ENCODE measurements around the gene DENR.
"Not testable (repeated sequence)": the region's sequence is repeated elsewhere in the genome, so short reads cannot be mapped to it uniquely, and the experiment has no call there.

Gene DENR

GRCh38 chr12:122752464-122753318 lies at the start of gene DENR:
Gene DENR, plus strand, starts transcription at chr12:122752824. Its CDS starts 878 bp downstream, at chr12:122753702.
- DNase-seq (ENCODE audit: low spot score), result peak; percentile 94
- TF ChIP-seq CTCF (IDR thresholded peaks at IDR 0.05; ENCODE audit: extremely low read depth, missing control alignments), result peak; percentile 90

GRCh38 chr12:122702890-122703611 lies 49.6 kb upstream of the DENR start, which contains the start of gene HCAR2:
Gene HCAR2, minus strand, starts transcription at chr12:122703357. Its CDS starts 74 bp downstream, at chr12:122703283.
- not testable (repeated sequence) for DNase-seq (ENCODE audit: low spot score)

- DNase-seq (ENCODE audit: low spot score), result not testable (repeated sequence)
Observed at GRCh38 chr12:122703841-122704240, 48.8 kb upstream of the DENR start.

GRCh38 chr12:122709287-122709686 lies 43.3 kb upstream of the DENR start:
- not testable (repeated sequence) for DNase-seq (ENCODE audit: low spot score)

GRCh38 chr12:122710341-122710740 lies 42.3 kb upstream of the DENR start:
- DNase-seq (ENCODE audit: low spot score), result not testable (repeated sequence)

- not testable (repeated sequence) for DNase-seq (ENCODE audit: low spot score)
Observed at GRCh38 chr12:122711266-122711665, 41.4 kb upstream of the DENR start.

- not testable (repeated sequence) for DNase-seq (ENCODE audit: low spot score)
Observed at GRCh38 chr12:122713491-122714188, 39.0 kb upstream of the DENR start.

GRCh38 chr12:122715211-122715610 lies 37.4 kb upstream of the DENR start:
- not testable (repeated sequence) for DNase-seq (ENCODE audit: low spot score)

- not testable (repeated sequence) for DNase-seq (ENCODE audit: low spot score)
Observed at GRCh38 chr12:122716658-122717057, 36.0 kb upstream of the DENR start, which contains the start of gene HCAR3. Gene HCAR3, minus strand, starts transcription at chr12:122716811. Its CDS starts 74 bp downstream, at chr12:122716737.

- peak; percentile 34 for DNase-seq (ENCODE audit: low spot score)
- TF ChIP-seq CTCF (IDR thresholded peaks at IDR 0.05; ENCODE audit: extremely low read depth, missing control alignments), result no peak
Observed at GRCh38 chr12:122721057-122721545, 31.5 kb upstream of the DENR start.

- no peak for TF ChIP-seq CTCF (IDR thresholded peaks at IDR 0.05; ENCODE audit: extremely low read depth, missing control alignments)
- DNase-seq (ENCODE audit: low spot score), result no peak
Observed at GRCh38 chr12:122722387-122722786, 30.2 kb upstream of the DENR start.

Measured in GM20000 (cell line).